GM04503 (cell line): ENCODE data around the gene PPP1R26.
"Not testable (repeated sequence)": the region's sequence is repeated elsewhere in the genome, so short reads cannot be mapped to it uniquely, and the experiment has no call there.

Experiments
- DNase-seq: peaks from one replicate; pipeline ENCODE4 v3.0.0-alpha.2; 2012; ENCODE audit warnings: low read depth

PPP1R26 gene

GRCh38 chr9:135521608-135522095 lies 42.1 kb downstream of the PPP1R26 start:
- no peak for DNase-seq

GRCh38 chr9:135522137-135522877 lies 42.7 kb downstream of the PPP1R26 start:
- DNase-seq = no peak

GRCh38 chr9:135522931-135523330 lies 43.3 kb downstream of the PPP1R26 start:
- no peak for DNase-seq

- no peak for DNase-seq
Observed at GRCh38 chr9:135523521-135524129, 44.0 kb downstream of the PPP1R26 start.

- no peak for DNase-seq
Observed at GRCh38 chr9:135524130-135524861, 44.7 kb downstream of the PPP1R26 start.

GRCh38 chr9:135525241-135526088 lies 45.9 kb downstream of the PPP1R26 start:
- no peak for DNase-seq

GRCh38 chr9:135526089-135526729 lies 46.6 kb downstream of the PPP1R26 start:
- DNase-seq = no peak

GRCh38 chr9:135526730-135527571 lies 47.4 kb downstream of the PPP1R26 start:
- no peak for DNase-seq

- not testable (repeated sequence) for DNase-seq
Observed at GRCh38 chr9:135528842-135529435, 49.4 kb downstream of the PPP1R26 start.

GRCh38 chr9:135530146-135530545 lies 50.6 kb downstream of the PPP1R26 start:
- DNase-seq = no peak

GRCh38 chr9:135531096-135531495 lies 51.5 kb downstream of the PPP1R26 start:
- DNase-seq = no peak

GRCh38 chr9:135533113-135533512 lies 53.5 kb downstream of the PPP1R26 start:
- no peak for DNase-seq

- DNase-seq = no peak
Observed at GRCh38 chr9:135533674-135534073, 54.1 kb downstream of the PPP1R26 start.

- not testable (repeated sequence) for DNase-seq
Observed at GRCh38 chr9:135534192-135534711, 54.7 kb downstream of the PPP1R26 start.

- not testable (repeated sequence) for DNase-seq
Observed at GRCh38 chr9:135534826-135535225, 55.2 kb downstream of the PPP1R26 start.

- DNase-seq = not testable (repeated sequence)
Observed at GRCh38 chr9:135535631-135536030, 56.0 kb downstream of the PPP1R26 start.

- DNase-seq = peak; percentile 68
Observed at GRCh38 chr9:135536216-135536615, 56.6 kb downstream of the PPP1R26 start.
